Testis (tissue), 2 donors: ENCODE measurements around the gene AKAP8L.

Experiments used
- CTCF ChIP-seq, 3 experiments: fragments of 450-650 bp in 2 of 3; fragments of 200-600 bp in 1 of 3; sonication (generic) in 1 of 3; IDR thresholded peaks; one replicate each; pipeline ENCODE4 v1.5.1; 2016 to 2019; ENCODE audit warnings: antibody characterized with exemption in 3 of 3, mild to moderate bottlenecking in 2 of 3, moderate library complexity in 1 of 3
- POLR2A ChIP-seq: fragments of 450-650 bp; IDR thresholded peaks from one replicate; pipeline ENCODE4 v1.6.1; 2017; ENCODE audit warnings: antibody characterized with exemption, mild to moderate bottlenecking, moderate library complexity

DNA sequence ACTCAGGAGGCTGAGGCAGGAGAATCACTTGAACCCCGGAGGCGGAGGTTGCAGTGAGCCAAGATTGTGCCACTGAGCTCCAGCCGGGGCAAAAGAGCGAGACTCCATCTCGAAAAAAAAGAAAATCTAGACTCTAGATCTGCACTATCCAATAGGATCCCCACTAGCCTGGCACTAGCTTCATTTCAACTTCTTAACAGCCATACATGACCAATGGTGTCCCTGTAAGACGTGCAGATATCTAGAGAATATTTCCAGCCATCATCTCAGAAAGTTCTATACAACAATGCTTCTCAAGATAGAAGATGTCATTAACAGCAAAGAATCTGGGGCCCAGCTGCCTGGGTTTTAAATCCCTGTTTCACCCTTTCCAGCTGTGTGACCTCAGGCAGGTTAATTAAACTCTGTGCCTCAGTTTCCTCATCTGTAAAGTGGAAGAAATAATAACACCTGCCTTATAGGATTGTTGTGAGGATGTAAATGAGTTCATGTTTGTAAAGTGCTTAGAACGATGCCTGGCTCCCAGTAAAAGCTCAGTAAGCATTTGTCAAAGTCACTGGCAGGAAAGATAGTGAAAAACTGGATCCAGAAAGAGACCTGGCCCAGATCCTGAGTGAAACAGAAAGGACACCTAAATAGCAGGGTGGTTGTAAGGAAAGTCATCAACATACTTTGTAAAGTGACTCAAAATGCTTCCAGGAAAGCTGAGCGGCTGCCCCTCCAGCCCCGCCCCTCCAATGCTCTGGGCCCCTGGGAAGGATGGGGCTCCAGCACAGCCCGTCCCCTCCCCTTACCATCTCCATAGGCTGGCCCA, 17.4 kb upstream of the AKAP8L start:
- TF ChIP-seq CTCF (IDR thresholded peaks at IDR 0.05): no peak
- TF ChIP-seq POLR2A: no peak
